Caco-2 (cell line): Measurements from ENCODE around the gene PINK1. TPM values are rescaled to one million over a fixed set of nuclear protein-coding genes. Genes with fewer than 3 reads are reported as not detected.

Experiments used
- BruUV-seq: library from RNA; stranded (reverse); fragments of 400-500 nt; replicated peaks from 2 replicates; lab custom pipeline; 2021; lab: Mats Ljungman, UMichigan
- CTCF ChIA-PET: fragments of 300-600 bp; sonication (Branson Sonifier 250); formaldehyde crosslinking; loops from one replicate; lab custom pipeline; 2022; ENCODE audit warnings: antibody characterized with exemption; lab: Charles Lee
- POLR2A ChIA-PET: fragments of 300-600 bp; sonication (Branson Sonifier 250); formaldehyde crosslinking; loops from one replicate; lab custom pipeline; 2022; ENCODE audit warnings: antibody characterized with exemption; lab: Charles Lee
- DNase-seq, 2 experiments: peaks; one replicate each; pipeline versions ENCODE4 v3.0.0 to v3.0.0-alpha.2; 2020 to 2022
- H3K27me3 ChIP-seq: replicated peaks from 2 replicates; pipeline ENCODE4 v1.6.0; 2011; ENCODE audit warnings: low read length; ENCODE audit not compliant: control insufficient read depth, insufficient read depth
- H3K36me3 ChIP-seq: 2 replicates; pipeline ENCODE4 v1.5.1; 2011; ENCODE audit warnings: low read length; ENCODE audit not compliant: control insufficient read depth, insufficient read depth
- H3K4me1 ChIP-seq: fragments of 250-450 bp; sonication (Bioruptor Pico); 2 replicates; pipeline ENCODE4 v1.5.1; 2020; ENCODE audit warnings: mild to moderate bottlenecking
- H3K4me3 ChIP-seq: 2 replicates; pipeline ENCODE4 v1.5.1; 2011; ENCODE audit warnings: low read depth, mild to moderate bottlenecking, control low read depth, low read length
- H3K9me3 ChIP-seq: fragments of 250-450 bp; sonication (Bioruptor Pico); 2 replicates; pipeline ENCODE4 v1.5.1; 2020; ENCODE audit warnings: mild to moderate bottlenecking, moderate library complexity
- H3K27ac Mint-ChIP-seq: one replicate; pipeline ENCODE4 v1.8.0; 2022; ENCODE audit warnings: mixed read lengths; ENCODE audit not compliant: unreplicated experiment
- H3K27me3 Mint-ChIP-seq: one replicate; pipeline ENCODE4 v1.8.0; 2022; ENCODE audit warnings: mixed read lengths; ENCODE audit not compliant: insufficient read depth, unreplicated experiment
- H3K36me3 Mint-ChIP-seq: one replicate; pipeline ENCODE4 v1.8.0; 2022; ENCODE audit warnings: mild to moderate bottlenecking, mixed read lengths; ENCODE audit not compliant: insufficient read depth, unreplicated experiment
- H3K4me1 Mint-ChIP-seq: one replicate; pipeline ENCODE4 v1.8.0; 2022; ENCODE audit warnings: low read depth, mixed read lengths; ENCODE audit not compliant: unreplicated experiment
- H3K4me3 Mint-ChIP-seq: one replicate; pipeline ENCODE4 v1.8.0; 2022; ENCODE audit warnings: mild to moderate bottlenecking, moderate library complexity, mixed read lengths; ENCODE audit not compliant: unreplicated experiment
- H3K9me3 Mint-ChIP-seq: one replicate; pipeline ENCODE4 v1.8.0; 2022; ENCODE audit warnings: mixed read lengths; ENCODE audit not compliant: unreplicated experiment
- intact Hi-C: fragments of 100-400 bp; cut with micrococcal nuclease; formaldehyde crosslinking; loops from one replicate; pipeline ENCODE4 v1.10.0; 2022; ENCODE audit not compliant: unreplicated experiment
- total RNA-seq: library from RNA; stranded (reverse); gene quantifications from 2 replicates; pipeline ENCODE4 v1.2.3, GENCODE V29; 2022
- TF ChIP-seq, protein P1 (sequence below), 2 experiments: fragments of 200-600 bp in 1 of 2; IDR thresholded peaks; 1 replicate in 1 of 2; 2 replicates in 1 of 2; pipeline versions ENCODE4 v1.5.1 to v1.8.0; 2011 to 2022; ENCODE audit warnings: antibody characterized with exemption in 1 of 2, control low read depth in 1 of 2, inconsistent platforms in 1 of 2, low read depth in 1 of 2, low read length in 1 of 2, mild to moderate bottlenecking in 1 of 2, moderate library complexity in 1 of 2; ENCODE audit not compliant: insufficient read depth in 1 of 2, severe bottlenecking in 1 of 2, unreplicated experiment in 1 of 2

The PINK1 gene
- total RNA-seq, 1 experiment from 2014 or later, result 23.2 TPM

DNA sequence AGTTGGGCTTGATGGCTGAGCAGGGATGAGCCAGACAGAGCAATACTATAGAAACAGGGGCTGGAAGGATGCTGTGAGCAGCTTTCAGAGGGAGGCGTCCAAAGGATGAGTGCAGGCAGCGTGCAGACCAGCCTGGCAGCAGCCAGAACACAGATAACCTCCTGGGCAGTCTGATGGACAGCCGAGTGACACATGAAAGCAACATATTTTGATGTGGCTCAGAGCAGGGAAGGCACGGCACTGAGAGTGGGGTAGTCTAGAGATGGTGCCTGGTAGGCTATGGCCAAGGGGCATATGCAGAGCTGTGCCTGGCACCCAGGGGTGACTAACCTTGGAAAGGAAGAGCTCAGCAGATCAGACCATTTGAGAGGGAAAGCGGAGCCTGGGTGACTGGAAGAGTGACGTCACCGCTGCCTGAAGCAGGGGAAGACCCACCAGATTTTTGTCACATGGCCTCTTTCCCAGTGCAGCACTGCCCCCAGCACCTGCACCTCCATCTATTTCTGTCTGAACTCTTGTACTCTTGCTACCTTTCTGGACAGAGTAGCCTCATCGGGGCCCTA lies 3.6 kb downstream of the PINK1 start:
- H3K27ac Mint-ChIP-seq, result no peak overlapping the region
- peaks cover 9% of the 10 kb centered on the region for H3K4me1 Mint-ChIP-seq
- no peaks in the 10 kb centered on the region for H3K36me3 Mint-ChIP-seq
- Histone ChIP-seq H3K4me3 (no peak overlapping the region), H3K27me3 (no peaks in the 10 kb centered on the region), H3K4me1 (peaks cover 19% of the 10 kb centered on the region), H3K9me3 (no peaks in the 10 kb centered on the region), H3K36me3 (no peaks in the 10 kb centered on the region)
- ChIA-PET POLR2A (no interaction called here), CTCF (no interaction called here)
- intact Hi-C loops, result no loop called here
- TF ChIP-seq, protein P1, sequence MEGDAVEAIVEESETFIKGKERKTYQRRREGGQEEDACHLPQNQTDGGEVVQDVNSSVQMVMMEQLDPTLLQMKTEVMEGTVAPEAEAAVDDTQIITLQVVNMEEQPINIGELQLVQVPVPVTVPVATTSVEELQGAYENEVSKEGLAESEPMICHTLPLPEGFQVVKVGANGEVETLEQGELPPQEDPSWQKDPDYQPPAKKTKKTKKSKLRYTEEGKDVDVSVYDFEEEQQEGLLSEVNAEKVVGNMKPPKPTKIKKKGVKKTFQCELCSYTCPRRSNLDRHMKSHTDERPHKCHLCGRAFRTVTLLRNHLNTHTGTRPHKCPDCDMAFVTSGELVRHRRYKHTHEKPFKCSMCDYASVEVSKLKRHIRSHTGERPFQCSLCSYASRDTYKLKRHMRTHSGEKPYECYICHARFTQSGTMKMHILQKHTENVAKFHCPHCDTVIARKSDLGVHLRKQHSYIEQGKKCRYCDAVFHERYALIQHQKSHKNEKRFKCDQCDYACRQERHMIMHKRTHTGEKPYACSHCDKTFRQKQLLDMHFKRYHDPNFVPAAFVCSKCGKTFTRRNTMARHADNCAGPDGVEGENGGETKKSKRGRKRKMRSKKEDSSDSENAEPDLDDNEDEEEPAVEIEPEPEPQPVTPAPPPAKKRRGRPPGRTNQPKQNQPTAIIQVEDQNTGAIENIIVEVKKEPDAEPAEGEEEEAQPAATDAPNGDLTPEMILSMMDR (IDR thresholded peaks at IDR 0.05; ENCODE audit: insufficient read depth in 1 of 2, low read depth in 1 of 2, low read length in 1 of 2, severe bottlenecking in 1 of 2, unreplicated experiment in 1 of 2), result no peak
- BruUV-seq, result no TSS peak
- H3K9me3 Mint-ChIP-seq, result no peaks in the 10 kb centered on the region
- H3K27me3 Mint-ChIP-seq, result no peaks in the 10 kb centered on the region
- DNase-seq, result no peak
- H3K4me3 Mint-ChIP-seq, result no peak overlapping the region

DNA sequence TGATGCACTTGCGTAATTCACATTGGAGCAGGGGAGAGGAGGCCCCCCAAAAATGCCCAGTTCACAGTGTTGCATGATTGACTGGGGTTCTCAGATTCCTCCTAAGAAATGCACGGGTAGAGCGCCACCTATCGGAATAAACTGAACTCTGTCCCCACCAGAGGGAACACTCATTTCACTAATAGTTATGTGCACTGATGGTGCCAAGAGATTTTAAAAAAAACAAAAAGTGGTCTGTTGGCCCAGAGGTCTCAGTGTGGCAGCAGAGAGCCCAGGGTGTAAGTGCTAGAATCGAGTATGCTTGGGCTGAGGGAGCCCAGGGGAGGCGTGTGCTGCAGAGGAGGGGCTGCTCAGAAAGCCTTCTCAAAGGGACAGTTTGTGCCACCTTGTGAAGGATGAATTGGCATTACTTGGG lies 6.9 kb downstream of the PINK1 start:
- BruUV-seq, result no TSS peak

DNA sequence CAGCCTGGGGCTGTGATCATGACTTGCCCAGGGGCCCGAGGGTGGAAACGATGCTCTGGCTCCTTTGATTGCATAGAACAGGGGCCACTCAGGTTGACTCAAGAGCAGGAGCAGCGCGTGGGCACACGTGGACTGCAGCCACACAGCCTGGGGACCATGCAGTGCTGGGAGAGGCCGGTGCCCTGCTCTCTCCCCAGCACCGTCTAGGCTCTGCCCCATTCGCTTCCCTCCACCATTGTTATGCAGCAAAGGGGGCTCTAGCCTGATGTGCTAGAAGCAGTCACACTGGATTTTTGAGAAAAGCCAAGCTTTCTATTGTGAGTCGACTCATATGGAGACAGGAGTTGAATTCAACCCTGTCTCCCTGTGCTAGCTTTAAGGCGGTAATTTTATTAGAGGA lies 8.7 kb downstream of the PINK1 start:
- TF ChIP-seq, protein P1 (IDR thresholded peaks at IDR 0.05; ENCODE audit: insufficient read depth in 1 of 2, low read depth in 1 of 2, low read length in 1 of 2, severe bottlenecking in 1 of 2, unreplicated experiment in 1 of 2), result no peak
- Mint-ChIP-seq H3K9me3 (no peaks in the 10 kb centered on the region), H3K27ac (no peak overlapping the region), H3K27me3 (no peaks in the 10 kb centered on the region), H3K4me1 (no peaks in the 10 kb centered on the region), H3K4me3 (no peak overlapping the region), H3K36me3 (peaks cover 5% of the 10 kb centered on the region)
- H3K4me1 ChIP-seq, result no peaks in the 10 kb centered on the region
- H3K27me3 ChIP-seq, result no peaks in the 10 kb centered on the region
- DNase-seq, result no peak
- no TSS peak for BruUV-seq
- POLR2A ChIA-PET, result interaction anchor here (0.7 kb wide), 1 partner anchor 93 kb away, joined by 3 read pairs; no protein-coding TSS in a partner anchor
- intact Hi-C loops, result no loop called here
- CTCF ChIA-PET, result interaction anchor here (1.5 kb wide), 1 partner anchor 67 kb away, joined by 4 read pairs; no protein-coding TSS in a partner anchor
- H3K36me3 ChIP-seq, result no peaks in the 10 kb centered on the region
- H3K9me3 ChIP-seq, result no peaks in the 10 kb centered on the region
- no peak overlapping the region for H3K4me3 ChIP-seq

More for the DNA sequence above, 6.9 kb downstream of the PINK1 start:
- TF ChIP-seq, protein P1 (IDR thresholded peaks at IDR 0.05; ENCODE audit: insufficient read depth in 1 of 2, low read depth in 1 of 2, low read length in 1 of 2, severe bottlenecking in 1 of 2, unreplicated experiment in 1 of 2), result peak; percentile 71 to 72
- Histone ChIP-seq H3K4me3 (no peak overlapping the region), H3K9me3 (no peaks in the 10 kb centered on the region), H3K36me3 (no peaks in the 10 kb centered on the region), H3K4me1 (no peaks in the 10 kb centered on the region), H3K27me3 (no peaks in the 10 kb centered on the region)
- no peaks in the 10 kb centered on the region for H3K9me3 Mint-ChIP-seq
- peak in 1 of 2 experiments; percentile 62 for DNase-seq
- H3K27me3 Mint-ChIP-seq, result no peaks in the 10 kb centered on the region
- intact Hi-C loops, result loop anchor here (1.0 kb wide), 2 partner anchors 65 to 118 kb away; no protein-coding TSS in a partner anchor
- H3K4me1 Mint-ChIP-seq, result no peaks in the 10 kb centered on the region
- H3K36me3 Mint-ChIP-seq, result peaks cover 5% of the 10 kb centered on the region
- CTCF ChIA-PET, result no interaction called here
- no peak overlapping the region for H3K4me3 Mint-ChIP-seq
- POLR2A ChIA-PET, result no interaction called here
- H3K27ac Mint-ChIP-seq, result no peak overlapping the region
